HG03045 (cell line): ENCODE data around the gene ACSS1.
"Not testable (repeated sequence)": the region's sequence is repeated elsewhere in the genome, so short reads cannot be mapped to it uniquely, and the experiment has no call there.

Source experiments
- ATAC-seq: cut with Tn5 transposase; IDR thresholded peaks from one replicate; pipeline ENCODE4 v1.9.1; 2021; ENCODE audit warnings: mild to moderate bottlenecking, moderate library complexity; ENCODE audit not compliant: unreplicated experiment

Gene ACSS1

DNA sequence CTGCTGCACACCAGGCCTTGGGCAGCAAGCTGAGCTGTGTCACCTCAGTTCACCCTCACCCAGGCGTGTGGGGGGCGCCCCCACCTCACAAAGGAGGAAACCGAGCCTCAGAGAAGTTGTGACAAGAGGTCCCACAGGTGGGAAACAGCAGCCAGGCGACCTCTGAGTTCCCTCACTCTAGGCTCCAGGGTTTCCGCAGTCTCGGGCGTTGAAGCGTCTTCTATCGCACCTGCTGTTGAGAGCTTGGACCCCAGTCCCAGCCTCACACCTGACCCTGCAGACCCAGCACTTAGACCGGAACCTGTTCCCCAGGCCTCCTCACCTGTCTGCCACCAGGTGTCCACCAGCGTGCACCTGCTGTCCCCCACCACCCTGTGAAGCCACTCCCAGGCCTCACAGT is 43.1 kb downstream of the ACSS1 start:
- no peak for ATAC-seq

DNA sequence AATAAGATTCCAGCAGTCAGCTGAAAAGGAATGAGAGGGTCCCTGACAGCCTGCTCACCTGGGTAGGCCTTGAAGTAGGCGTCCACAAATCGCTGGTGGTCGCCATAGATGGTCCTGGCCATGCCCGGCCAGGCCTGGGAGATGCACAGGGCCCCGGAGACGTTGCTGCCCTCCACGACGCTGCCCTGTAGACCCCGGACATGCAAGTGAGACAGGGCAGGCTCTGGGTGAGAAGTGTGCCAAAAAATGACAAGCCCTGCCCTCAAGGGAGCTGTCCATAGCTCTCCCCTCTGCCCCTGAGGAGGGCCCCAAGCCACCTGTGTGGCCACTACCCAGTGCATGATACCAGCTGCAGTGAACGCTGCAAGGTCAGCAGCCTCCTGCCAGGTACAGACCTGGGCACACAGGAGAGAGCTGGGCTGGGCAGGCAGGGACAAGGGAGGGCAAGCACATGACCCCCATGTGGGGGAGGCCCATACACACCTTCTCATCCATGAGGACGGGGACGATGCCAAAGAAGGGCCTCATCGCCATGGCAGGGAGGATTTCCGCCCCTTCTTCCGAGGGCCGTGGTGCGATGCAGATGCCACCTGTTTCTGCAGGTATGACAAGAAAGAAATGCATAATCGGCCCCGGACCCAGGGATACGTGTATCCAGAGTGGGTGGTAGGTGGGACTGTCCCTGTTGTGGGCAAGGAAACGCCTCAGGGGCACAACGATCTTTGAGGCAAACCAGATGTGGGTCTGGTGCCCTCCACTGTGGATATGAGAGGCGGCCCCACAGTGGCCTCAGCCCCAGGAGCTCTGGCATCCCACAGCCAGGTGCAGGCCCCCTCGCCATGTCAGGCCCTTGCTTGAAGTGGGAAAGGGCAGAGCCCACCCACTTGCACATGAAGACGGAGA is 44.2 kb downstream of the ACSS1 start:
- no peak for ATAC-seq

DNA sequence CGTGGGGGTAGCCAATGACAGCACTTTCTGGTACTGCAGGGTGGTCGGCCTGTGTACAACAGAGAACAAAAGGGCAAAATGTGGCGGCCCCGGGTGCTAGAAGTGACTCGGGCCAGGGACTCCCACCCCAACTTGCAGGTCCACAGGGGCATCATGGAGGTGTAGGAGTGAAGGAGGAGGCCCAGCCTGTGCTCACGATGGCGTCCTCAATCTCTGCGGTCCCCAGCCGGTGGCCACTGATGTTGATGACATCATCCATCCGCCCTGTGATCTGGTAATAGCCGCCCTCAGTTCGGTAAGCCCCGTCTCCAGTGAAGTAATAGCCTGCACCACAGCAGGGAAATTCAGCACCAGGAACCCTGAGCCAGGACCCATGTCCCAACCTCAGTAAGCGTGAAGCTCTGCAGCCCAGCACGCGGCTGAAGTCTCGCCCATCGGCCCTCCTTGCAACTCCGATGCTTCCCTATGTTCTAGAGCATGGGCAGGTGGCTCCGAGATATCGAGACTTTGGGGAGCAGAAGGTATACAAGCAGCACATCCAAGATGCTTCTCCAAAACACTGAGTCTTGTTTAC is 45.2 kb downstream of the ACSS1 start:
- no peak for ATAC-seq

DNA sequence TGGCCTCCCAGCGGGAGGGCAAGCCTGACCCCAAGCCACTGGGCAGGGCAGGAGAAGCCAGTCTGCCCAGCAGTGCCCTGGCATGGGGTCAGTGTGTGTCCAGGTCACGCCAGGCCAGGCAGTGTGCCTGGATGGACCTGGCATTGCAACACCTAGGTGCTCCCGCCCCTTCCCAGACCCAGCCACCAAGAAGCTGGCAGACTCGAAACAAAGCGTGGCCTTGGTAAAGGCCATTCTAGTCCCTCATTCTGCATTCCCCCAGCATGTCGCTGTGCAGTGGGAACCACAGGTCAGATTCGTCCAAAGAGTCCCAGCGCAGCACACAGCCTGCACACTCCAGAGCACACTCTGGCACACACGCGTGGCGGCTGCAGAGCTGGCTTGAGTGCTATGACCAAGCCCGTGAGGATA is 46.1 kb downstream of the ACSS1 start:
- no peak for ATAC-seq

GRCh38 chr20:25011261-25011660 is 46.7 kb downstream of the ACSS1 start:
- no peak for ATAC-seq

- ATAC-seq = no peak
These were observed 48.5 kb downstream of the ACSS1 start for GRCh38 chr20:25009218-25010145.

DNA sequence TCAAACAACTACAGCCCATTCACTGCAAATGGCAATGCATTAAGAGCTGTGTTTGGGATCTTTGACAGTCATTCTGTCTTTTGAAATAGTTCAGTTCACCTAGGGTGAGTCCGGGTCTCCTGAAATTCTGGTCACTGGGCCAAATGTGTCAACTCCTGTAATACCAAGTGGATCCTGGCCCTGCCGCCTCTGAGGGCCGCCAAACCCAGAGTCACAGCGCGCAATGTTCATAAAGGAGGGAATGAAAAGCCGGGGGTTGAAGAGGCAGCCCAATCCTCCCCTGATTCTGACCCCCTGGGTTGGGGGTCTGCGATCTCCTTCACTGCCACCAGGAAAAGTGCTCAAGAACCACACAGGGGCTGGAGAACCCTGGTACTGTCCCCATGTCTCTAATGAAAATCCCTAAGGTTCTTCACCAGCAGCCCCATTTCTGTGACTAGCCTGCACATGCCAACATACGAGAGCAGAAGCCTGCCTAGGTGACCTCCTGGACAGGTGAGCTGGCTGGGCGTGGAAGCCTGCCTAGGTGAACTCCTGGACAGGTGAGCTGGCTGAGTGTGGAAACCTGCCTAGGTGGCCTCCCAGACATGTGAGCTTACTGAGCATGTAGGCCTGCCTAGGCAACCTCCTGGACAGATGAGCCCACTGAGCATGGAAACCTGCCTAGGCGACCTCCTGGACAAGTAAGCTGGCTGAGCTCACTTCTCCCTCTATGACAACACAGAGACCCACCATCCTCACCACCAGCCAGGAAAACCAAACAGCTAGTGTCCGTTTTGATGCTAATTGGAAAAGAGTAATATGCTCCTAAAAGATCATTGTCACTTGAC is 49.3 kb downstream of the ACSS1 start:
- no peak for ATAC-seq

GRCh38 chr20:25007491-25008305 is 50.2 kb downstream of the ACSS1 start:
- no peak for ATAC-seq

DNA sequence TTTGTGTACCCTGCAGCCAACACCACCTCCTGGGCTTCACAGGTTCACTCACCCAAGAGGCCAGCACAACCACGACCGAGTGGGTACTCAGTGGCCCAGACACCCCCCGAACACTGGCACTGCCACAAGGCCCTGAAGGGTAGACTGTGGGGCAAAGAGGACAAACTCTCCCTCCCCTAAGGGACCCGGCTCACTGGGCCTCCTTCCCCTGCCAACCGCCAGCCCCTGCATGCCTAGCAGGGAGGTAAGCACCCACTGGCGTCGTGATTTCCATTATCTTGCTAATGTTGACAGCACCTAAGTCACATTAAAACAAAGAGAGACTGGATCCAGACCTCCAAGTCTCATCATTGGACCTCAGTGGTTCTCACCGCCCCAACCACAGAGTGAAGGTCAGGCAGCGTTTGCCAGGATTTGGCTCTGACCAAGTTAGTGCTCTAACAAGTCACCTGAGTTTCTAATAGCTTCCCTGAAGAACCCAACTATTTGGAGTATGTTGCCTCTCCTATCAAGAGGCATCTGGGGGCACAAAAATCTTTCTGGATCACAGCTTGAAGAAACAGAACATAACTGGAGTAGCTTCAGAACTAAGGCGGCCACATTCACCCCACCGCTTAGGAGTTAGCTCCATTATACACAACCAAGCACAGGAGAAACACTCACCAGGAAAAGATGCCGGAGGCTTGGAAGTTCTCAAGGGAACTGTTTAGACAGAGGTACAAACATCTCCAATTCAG is 51.3 kb downstream of the ACSS1 start:
- no peak for ATAC-seq

- no peak for ATAC-seq
These were observed 52.3 kb downstream of the ACSS1 start for GRCh38 chr20:25005661-25006060.

DNA sequence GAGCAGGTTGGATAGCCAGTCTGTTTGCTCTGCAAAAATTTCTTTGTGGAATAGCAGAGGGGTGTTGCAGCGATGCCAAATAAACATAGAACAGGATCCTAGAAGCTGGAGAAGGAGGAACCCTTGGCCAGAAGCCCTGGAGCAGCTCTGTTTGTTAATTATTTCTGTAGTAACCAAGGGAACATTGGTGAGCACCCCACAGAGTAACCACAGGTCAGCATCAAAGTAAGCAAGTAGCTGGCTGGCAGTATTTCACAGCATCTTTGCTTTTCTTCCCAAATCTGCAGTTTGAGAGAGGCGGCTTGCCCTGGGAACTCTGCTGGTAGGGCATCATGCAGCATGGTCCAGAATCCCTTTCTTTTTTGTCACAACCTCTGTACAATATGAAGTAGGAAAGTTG is 52.7 kb downstream of the ACSS1 start:
- ATAC-seq = no peak

DNA sequence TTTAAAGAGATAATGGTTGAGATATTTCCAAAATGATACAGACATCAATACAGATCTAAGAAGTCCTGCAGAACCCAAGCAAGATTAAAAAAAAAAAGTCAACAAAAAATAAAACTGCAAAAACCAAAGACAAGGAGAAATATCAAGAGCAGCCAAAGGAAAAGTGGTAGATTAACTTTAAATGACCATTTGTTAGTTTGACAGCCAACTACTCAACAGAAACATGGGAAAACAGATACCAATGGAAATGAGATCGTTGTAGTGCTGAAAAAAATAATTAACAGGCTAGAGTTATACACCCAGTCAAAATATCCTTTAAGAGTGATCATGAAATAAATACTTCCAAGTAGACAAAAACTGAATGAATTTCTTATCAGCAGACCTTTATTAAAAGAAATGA is 54.9 kb downstream of the ACSS1 start:
- ATAC-seq = no peak

DNA sequence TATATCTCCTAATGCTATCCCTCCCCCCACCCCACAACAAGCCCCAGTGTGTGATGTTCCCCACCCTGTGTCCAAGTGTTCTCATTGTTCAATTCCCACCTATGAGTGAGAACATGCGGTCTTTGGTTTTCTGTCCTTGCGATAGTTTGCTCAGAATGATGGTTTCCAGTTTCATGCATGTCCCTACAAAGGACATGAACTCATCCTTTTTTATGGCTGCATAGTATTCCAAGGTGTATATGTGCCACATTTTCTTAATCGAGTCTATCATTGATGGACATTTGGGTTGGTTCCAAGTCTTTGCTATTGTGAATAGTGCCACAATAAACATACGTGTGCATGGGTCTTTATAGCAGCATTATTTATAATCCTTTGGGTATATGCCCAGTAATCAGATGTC is 56.6 kb downstream of the ACSS1 start:
- ATAC-seq = not testable (repeated sequence)

- ATAC-seq = no peak
These were observed 57.6 kb downstream of the ACSS1 start for GRCh38 chr20:25000268-25000801.

DNA sequence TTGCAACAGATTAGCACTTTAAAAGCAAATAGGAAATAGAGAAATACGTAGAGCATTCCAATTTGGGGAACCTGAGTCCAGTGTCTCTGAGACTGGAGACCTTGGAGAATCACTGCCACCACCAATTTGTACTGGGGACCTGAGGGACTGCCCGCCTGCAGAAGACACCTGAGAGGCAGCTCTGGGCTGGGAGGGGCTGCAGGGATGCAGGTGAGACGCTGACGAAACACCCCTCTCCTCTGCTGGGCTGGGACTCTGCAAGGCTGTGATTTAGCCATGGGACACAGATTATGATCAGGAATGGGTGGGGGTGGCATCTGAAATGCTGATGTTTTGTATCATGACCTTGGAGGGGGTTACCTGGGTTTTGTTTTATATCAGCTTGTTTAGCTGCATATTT is 58.4 kb downstream of the ACSS1 start:
- ATAC-seq = no peak

- no peak for ATAC-seq
These were observed 59.1 kb downstream of the ACSS1 start for GRCh38 chr20:24998631-24999445.

DNA sequence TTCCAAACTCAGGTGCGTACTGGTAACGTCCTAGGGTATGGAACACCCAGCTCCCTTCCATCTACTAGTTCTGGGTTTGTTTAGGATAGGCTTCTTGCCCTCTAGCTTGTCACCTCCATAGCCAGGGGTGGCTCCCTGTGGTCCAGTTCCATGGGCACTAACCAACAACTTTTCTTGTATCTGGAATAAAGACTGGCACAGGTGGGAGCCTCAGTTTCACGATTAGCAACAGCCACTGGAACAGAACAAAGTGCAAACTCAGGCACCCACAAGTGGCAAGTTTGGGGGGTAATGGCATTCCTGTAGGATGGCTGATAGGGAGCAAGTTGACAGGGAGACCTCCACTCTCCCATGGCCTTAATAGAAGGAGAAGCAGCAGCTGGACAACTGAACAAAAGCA is 59.8 kb downstream of the ACSS1 start:
- ATAC-seq = no peak
